ENCODE measurements around the gene CPS1. TPM values are rescaled to one million over a fixed set of nuclear protein-coding genes. Genes with fewer than 3 reads are reported as not detected.

CPS1 gene
- total RNA-seq = 4.4 to 7.5 TPM (median 6.3 TPM) in 3 replicates

DNA sequence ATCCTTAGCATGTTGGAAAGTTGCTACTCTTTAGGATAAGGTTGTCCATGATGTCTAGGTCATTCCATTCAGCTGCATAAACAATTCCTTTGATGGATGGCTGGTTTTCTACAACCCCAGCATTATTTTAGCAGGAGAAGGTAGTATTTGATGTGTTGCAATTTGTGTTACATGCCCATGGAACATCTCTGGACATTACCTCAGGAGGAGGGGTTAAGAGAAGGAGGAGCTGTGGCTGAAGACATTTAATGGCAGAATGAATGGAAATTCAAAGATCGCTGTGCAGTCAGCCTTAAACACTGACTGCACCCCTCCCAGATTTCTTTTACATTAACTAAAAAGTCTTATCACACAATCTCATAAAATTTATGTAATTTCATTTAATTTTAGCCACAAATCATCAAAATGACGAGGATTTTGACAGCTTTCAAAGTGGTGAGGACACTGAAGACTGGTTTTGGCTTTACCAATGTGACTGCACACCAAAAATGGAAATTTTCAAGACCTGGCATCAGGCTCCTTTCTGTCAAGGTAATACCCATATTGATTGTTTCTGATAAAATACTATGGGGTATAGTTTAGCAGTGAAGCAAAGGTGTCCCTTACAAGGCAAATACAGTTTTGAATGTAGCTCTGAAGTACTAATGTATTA is at the start of gene CPS1:
Gene CPS1, plus strand, starts transcription at position 271 of the 652 bp plus-strand sequence. Its CDS starts 135 bp downstream, at position 406.
- no peaks in the 10 kb centered on the region for H3K9me3 Mint-ChIP-seq
- H3K4me3 Mint-ChIP-seq = no peak within 1 kb of the TSS
- TF ChIP-seq, protein P1, sequence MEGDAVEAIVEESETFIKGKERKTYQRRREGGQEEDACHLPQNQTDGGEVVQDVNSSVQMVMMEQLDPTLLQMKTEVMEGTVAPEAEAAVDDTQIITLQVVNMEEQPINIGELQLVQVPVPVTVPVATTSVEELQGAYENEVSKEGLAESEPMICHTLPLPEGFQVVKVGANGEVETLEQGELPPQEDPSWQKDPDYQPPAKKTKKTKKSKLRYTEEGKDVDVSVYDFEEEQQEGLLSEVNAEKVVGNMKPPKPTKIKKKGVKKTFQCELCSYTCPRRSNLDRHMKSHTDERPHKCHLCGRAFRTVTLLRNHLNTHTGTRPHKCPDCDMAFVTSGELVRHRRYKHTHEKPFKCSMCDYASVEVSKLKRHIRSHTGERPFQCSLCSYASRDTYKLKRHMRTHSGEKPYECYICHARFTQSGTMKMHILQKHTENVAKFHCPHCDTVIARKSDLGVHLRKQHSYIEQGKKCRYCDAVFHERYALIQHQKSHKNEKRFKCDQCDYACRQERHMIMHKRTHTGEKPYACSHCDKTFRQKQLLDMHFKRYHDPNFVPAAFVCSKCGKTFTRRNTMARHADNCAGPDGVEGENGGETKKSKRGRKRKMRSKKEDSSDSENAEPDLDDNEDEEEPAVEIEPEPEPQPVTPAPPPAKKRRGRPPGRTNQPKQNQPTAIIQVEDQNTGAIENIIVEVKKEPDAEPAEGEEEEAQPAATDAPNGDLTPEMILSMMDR (IDR thresholded peaks at IDR 0.05; ENCODE audit: unreplicated experiment) = no peak
- peaks cover 14% of the 10 kb centered on the region for H3K4me1 Mint-ChIP-seq
- DNase-seq (ENCODE audit: low spot score in 2 of 2, unreplicated experiment in 2 of 2) = no peak
- H3K36me3 Mint-ChIP-seq = no peaks in the 10 kb centered on the region
- H3K27me3 Mint-ChIP-seq (ENCODE audit: low read depth) = peaks cover 3% of the 10 kb centered on the region
- H3K27ac Mint-ChIP-seq = no peak within 1 kb of the TSS

DNA sequence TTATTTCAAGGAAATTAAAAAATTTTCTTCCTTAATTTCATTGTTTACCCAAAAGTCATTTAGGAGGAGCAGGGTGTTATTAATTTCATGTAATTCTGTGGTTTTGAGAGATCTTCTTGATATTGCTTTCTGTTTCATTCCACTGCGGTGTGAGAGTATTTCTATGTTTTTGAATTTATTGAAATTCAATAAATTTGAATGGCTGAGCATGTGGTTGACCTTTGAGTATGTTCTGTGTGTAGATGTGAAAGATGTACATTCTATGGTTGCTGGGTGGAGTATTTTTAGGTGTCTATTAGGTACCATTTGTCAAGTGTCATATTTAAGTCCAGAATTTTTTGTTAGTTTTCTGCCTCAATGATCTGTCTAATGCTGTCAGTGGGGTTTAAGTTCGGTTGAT is 40.5 kb upstream of the CPS1 start:
- H3K9me3 Mint-ChIP-seq = peaks cover 32% of the 10 kb centered on the region
- H3K27ac Mint-ChIP-seq = no peak overlapping the region
- peaks cover 2% of the 10 kb centered on the region for H3K27me3 Mint-ChIP-seq (ENCODE audit: low read depth)
- H3K4me1 Mint-ChIP-seq = no peaks in the 10 kb centered on the region
- TF ChIP-seq, protein P1 (IDR thresholded peaks at IDR 0.05; ENCODE audit: unreplicated experiment) = no peak
- no peak for DNase-seq (ENCODE audit: low spot score in 2 of 2, unreplicated experiment in 2 of 2)
- no peak overlapping the region for H3K4me3 Mint-ChIP-seq
- no peaks in the 10 kb centered on the region for H3K36me3 Mint-ChIP-seq

DNA sequence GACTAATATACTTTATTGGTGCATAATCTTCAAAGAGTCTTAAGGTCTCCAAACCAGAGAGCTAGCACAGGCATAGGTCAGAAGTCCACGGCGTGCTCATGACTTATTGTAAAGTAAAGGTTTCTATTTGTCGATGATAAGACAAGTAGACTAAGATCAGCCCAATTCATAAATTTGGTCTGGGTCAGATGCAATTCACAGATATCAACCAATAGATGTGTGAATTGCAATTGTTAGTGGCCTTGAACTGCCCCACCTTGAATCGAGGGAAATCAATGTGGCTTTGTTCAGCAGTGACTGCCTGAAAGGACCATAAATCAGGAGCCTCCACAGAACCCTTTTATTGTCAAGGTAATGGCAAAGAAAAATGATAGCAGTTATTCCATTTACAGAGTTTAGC is 39.1 kb upstream of the CPS1 start:
- no peak for DNase-seq (ENCODE audit: low spot score in 2 of 2, unreplicated experiment in 2 of 2)
- Mint-ChIP-seq H3K27ac (no peak overlapping the region), H3K4me3 (no peak overlapping the region), H3K9me3 (peaks cover 32% of the 10 kb centered on the region), H3K27me3 (ENCODE audit: low read depth) (peaks cover 2% of the 10 kb centered on the region), H3K4me1 (no peaks in the 10 kb centered on the region), H3K36me3 (no peaks in the 10 kb centered on the region)
- TF ChIP-seq, protein P1 (IDR thresholded peaks at IDR 0.05; ENCODE audit: unreplicated experiment) = no peak

DNA sequence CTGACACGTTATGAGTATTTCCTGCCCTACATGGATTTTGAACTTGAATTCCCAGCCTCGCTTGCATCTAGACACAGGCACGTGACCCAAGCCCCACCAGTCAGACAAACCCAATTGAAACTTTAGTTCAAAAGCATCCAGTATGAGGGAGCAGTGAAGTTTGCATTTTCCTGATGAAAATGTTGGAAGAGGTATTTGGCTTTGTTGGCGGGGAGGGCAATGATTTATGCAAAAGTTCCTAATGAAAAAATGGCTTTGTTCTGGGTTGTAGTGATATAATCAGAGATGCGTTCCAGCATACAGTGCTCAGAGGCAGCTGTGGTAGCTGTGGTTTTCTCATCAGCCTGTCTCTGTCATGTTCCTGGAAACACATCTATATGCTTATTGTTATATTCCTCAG is 36.8 kb upstream of the CPS1 start:
- no peak for DNase-seq (ENCODE audit: low spot score in 2 of 2, unreplicated experiment in 2 of 2)
- TF ChIP-seq, protein P1 (IDR thresholded peaks at IDR 0.05; ENCODE audit: unreplicated experiment) = no peak

DNA sequence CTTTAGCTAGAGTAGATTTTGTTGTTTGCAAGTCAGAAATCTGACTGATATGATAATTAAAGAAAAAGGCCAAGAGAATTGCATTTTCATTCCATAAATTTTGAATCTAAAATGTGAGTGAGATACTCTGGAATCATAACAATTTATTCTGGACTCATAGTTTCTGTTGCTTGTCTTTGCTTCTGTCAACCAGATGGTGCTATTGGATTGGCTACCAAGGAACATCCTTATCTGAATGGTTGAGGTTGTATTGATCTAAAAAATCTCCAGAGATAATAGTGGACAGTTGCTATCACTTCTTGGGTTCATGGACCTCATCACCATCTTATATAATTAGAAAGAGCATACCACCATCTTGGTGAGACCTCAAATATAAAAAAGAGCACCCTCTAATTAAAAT is 34.0 kb upstream of the CPS1 start:
- TF ChIP-seq, protein P1 (IDR thresholded peaks at IDR 0.05; ENCODE audit: unreplicated experiment) = no peak

More for the DNA sequence above, 36.8 kb upstream of the CPS1 start:
- Mint-ChIP-seq H3K9me3 (peaks cover 17% of the 10 kb centered on the region), H3K4me3 (no peak overlapping the region), H3K27ac (no peak overlapping the region), H3K4me1 (no peaks in the 10 kb centered on the region), H3K27me3 (ENCODE audit: low read depth) (peaks cover 2% of the 10 kb centered on the region), H3K36me3 (no peaks in the 10 kb centered on the region)

More for the DNA sequence above, 34.0 kb upstream of the CPS1 start:
- no peaks in the 10 kb centered on the region for H3K4me1 Mint-ChIP-seq
- no peak overlapping the region for H3K27ac Mint-ChIP-seq
- H3K27me3 Mint-ChIP-seq (ENCODE audit: low read depth) = peaks cover 4% of the 10 kb centered on the region
- H3K4me3 Mint-ChIP-seq = no peak overlapping the region
- no peaks in the 10 kb centered on the region for H3K9me3 Mint-ChIP-seq
- no peaks in the 10 kb centered on the region for H3K36me3 Mint-ChIP-seq
- DNase-seq (ENCODE audit: low spot score in 2 of 2, unreplicated experiment in 2 of 2) = no peak

All from mesothelial cell of epicardium (in vitro differentiated cells).